GM18868 (cell line): Measurements from ENCODE around the gene LMO7.

Experiments
- ATAC-seq: cut with Tn5 transposase; IDR thresholded peaks from one replicate; pipeline ENCODE4 v1.9.1; 2021; ENCODE audit warnings: mild to moderate bottlenecking, moderate library complexity; ENCODE audit not compliant: unreplicated experiment

LMO7 gene

GRCh38 chr13:75635828-75636435, at the start of gene LMO7:
TSS of gene LMO7 (plus strand) at chr13:75636330. CDS start at chr13:75636658, 328 bp downstream.
- peak; percentile 56 for ATAC-seq

GRCh38 chr13:75587679-75588078, 48.5 kb upstream of the LMO7 start:
- ATAC-seq: no peak

- no peak for ATAC-seq
Observed at GRCh38 chr13:75596657-75597182, 39.4 kb upstream of the LMO7 start.

GRCh38 chr13:75600371-75600770, 35.8 kb upstream of the LMO7 start:
- ATAC-seq: no peak

GRCh38 chr13:75603038-75603437, 33.1 kb upstream of the LMO7 start:
- no peak for ATAC-seq

GRCh38 chr13:75607447-75607846, 28.7 kb upstream of the LMO7 start:
- no peak for ATAC-seq

GRCh38 chr13:75610466-75610865, 25.7 kb upstream of the LMO7 start:
- ATAC-seq: no peak

GRCh38 chr13:75612354-75612753, 23.8 kb upstream of the LMO7 start:
- no peak for ATAC-seq

GRCh38 chr13:75617230-75617629, 18.9 kb upstream of the LMO7 start:
- no peak for ATAC-seq

- ATAC-seq: no peak
Observed at GRCh38 chr13:75618308-75618707, 17.8 kb upstream of the LMO7 start.

- no peak for ATAC-seq
Observed at GRCh38 chr13:75620020-75620419, 16.1 kb upstream of the LMO7 start.

- no peak for ATAC-seq
Observed at GRCh38 chr13:75621147-75621546, 15.0 kb upstream of the LMO7 start.

- no peak for ATAC-seq
Observed at GRCh38 chr13:75628801-75629200, 7.3 kb upstream of the LMO7 start.

- ATAC-seq: no peak
Observed at GRCh38 chr13:75633285-75633684, 2.8 kb upstream of the LMO7 start.

GRCh38 chr13:75635101-75635827, 866 bp upstream of the LMO7 start:
- no peak for ATAC-seq

- ATAC-seq: peak; percentile 45
Observed at GRCh38 chr13:75636436-75637180, 478 bp downstream of the LMO7 start.

- peak; percentile 2 for ATAC-seq
Observed at GRCh38 chr13:75637181-75637750, 1.1 kb downstream of the LMO7 start.

- ATAC-seq: peak; percentile 13
Observed at GRCh38 chr13:75639454-75639853, 3.3 kb downstream of the LMO7 start.

- no peak for ATAC-seq
Observed at GRCh38 chr13:75641026-75641425, 4.9 kb downstream of the LMO7 start.

GRCh38 chr13:75643182-75643581, 7.1 kb downstream of the LMO7 start:
- ATAC-seq: no peak

- no peak for ATAC-seq
Observed at GRCh38 chr13:75643693-75644092, 7.6 kb downstream of the LMO7 start.
